Stimulated activated CD4-positive, alpha-beta T cell treated with anti-CD3 and anti-CD28 coated beads, Interleukin-2, amount 100 ng/mL, for 48 hours (primary cell): Measurements from ENCODE around the gene NT5C2.
A peak's percentile ranks its signal among the peaks of the same experiment; 100 is the strongest.
"Not testable (repeated sequence)": the region's sequence is repeated elsewhere in the genome, so short reads cannot be mapped to it uniquely, and the experiment has no call there.

Source experiments
- DNase-seq, 2 donors: peaks; one replicate each; pipeline ENCODE4 v3.0.0-alpha.2; 2020

The NT5C2 gene

DNA sequence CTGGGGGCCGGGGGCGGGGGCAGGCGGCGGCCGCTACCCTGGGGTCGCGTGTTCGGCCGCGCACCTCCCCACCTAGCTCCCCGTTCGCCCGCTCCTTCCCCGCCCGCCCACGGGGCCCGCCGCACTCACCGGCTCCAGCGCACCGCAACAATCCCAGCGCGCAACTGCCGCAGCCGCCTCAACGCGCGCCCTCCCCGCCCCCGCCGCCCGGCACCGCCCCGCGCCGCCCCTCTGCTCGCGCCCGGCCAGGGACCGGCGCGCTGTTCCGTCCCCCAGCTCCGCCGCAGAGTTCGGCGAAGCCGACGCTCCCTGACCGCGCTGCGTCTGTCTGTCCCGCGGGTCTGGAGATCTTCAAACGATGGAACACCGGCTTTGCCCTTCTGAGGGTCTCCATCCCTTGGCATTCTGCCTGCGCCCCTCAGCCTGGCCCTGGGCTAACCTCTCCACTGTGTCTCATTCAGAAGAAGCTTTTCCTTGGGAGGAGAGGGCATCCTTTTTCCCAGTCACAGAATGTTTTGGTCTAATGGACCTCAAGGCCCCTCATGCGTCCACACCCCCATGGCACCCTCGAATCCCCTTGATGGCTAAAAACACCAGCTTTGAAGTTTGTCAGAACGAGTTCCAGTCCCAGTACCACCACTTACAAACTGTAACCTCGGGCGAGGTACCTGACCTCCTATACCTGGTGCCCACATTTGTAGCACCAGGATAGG lies at the start of gene NT5C2:
NT5C2 (minus strand) TSS at position 166 of the 713 bp plus-strand sequence. CDS start 18,314 bp downstream, outside the sequence.
- DNase-seq: peak; percentile 71 to 82

GRCh38 chr10:103241262-103242011 lies 48.4 kb upstream of the NT5C2 start:
- DNase-seq: no peak

GRCh38 chr10:103238506-103239252 lies 45.6 kb upstream of the NT5C2 start:
- DNase-seq: no peak

- no peak for DNase-seq
Observed at GRCh38 chr10:103235775-103236174, 42.7 kb upstream of the NT5C2 start.

- no peak for DNase-seq
Observed at GRCh38 chr10:103232772-103233488, 39.9 kb upstream of the NT5C2 start.

DNA sequence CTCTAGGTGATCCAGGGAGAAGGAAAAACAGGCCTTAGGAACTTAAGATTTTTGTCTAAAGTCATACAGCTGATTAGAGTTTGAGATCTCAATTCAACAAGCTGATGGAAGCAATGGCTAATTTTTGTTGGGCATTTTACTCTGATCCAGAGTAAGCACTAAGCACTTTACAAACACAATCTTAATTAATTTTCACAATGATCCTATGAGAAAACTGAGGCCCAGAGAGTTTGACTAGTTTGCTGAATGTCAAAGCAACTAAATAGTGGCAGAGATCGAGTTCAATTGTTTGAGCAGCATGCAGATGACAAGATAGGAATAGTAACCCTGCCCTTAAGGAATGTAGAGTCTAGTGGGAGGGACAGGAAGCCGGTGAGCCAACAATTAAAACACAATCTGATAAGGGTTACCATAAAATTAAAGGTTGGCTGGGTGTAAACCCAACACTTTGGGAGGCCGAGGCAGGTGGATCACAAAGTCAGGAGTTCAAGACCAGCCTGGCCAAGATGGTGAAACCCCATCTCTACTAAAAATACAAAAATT lies 39.1 kb upstream of the NT5C2 start:
- no peak for DNase-seq

GRCh38 chr10:103231047-103231551 lies 38.0 kb upstream of the NT5C2 start:
- DNase-seq: no peak

DNA sequence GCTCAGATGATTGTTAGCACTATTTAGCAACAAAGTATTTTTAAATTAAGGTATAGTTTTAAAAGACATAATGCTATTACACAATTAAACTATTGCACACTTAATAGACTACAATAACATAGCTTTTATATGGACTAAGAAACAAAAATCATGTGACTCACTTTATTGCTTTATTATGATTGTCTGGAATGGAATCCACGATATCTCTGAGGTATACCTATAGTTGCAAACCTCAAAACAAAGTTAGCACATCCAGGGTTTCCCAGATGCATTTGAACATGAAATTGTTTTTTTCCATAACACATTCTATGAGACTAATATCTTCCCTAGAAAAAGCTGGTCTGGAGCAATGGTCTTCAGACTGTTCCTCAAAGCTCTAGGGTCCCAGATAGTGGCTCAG lies 34.3 kb upstream of the NT5C2 start:
- no peak for DNase-seq

GRCh38 chr10:103225939-103226338 lies 32.9 kb upstream of the NT5C2 start:
- no peak for DNase-seq

DNA sequence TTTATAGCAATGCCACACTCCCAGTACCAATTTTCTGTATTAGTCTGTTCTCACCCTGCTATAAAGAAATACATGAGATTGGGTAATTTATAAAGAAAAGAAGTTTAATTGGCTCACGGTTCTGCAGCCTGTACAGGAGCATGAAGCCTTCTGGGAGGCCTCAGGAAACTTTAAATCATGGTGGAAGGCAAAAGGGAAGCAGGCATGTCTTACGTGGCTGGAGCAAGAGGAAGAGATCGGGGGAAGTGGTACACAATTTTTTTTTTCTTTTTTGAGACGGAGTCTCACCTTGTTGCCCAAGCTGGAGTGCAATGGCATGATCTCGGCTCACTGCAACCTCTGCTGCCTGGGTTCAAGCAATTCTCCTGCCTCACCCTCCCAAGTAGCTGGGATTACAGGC lies 31.6 kb upstream of the NT5C2 start:
- not testable (repeated sequence) for DNase-seq

GRCh38 chr10:103224133-103224532 lies 31.1 kb upstream of the NT5C2 start:
- DNase-seq: no peak

DNA sequence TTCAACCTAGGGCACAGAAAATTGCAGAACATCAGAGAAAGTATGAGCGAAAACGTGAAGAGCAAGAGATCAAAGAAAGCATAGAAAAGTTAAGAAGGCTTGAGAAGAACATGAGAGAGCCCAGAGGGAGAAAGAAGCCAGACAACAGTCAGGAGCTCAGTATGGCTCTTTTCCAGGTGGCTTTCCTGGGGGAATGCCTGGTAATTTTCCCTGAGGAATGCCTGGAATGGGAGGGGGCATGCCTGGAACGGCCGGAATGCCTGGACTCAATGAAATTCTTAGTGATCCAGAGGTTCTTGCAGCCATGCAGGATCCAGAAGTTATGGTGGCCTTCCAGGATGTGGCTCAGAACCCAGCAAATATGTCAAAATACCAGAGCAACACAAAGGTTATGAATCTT lies 23.3 kb upstream of the NT5C2 start:
- not testable (repeated sequence) for DNase-seq

- no peak for DNase-seq
Observed at GRCh38 chr10:103215601-103216000, 22.5 kb upstream of the NT5C2 start.

DNA sequence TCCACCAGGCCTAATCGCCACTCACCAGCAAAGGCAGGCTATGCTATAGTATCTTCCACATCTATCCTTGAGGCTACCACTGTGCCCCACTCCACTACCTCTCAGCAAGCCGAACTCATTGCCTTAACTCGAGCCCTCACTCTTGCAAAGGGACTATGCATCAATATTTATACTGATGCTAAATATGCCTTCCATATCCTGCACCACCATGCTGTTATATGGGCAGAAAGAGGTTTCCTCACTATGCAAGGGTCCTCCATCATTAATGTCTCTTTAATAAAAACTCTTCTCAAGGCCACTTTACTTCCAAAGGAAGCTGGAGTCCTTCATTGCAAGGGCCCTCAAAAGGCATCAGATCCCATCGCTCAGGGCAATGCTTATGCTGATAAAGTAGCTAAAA lies 17.2 kb upstream of the NT5C2 start:
- not testable (repeated sequence) for DNase-seq

DNA sequence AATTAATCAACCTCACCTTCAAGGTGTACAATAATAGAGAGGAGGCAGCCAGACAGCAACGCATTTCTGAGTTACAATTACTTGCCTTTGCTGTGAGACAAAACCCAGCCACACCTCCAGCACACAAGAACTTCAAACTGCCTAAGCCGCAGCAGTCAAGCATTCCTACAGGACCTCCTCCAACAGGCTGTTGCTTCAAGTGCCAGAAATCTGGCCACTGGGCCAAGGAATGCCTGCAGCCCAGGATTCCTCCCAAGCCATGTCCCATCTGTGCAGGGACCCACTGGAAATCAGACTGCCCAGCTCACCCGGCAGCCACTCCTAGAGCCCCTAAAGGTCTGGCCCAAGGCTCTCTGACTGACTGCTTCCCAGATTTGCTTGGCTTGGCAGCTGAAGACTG lies 14.6 kb upstream of the NT5C2 start:
- DNase-seq: not testable (repeated sequence)

DNA sequence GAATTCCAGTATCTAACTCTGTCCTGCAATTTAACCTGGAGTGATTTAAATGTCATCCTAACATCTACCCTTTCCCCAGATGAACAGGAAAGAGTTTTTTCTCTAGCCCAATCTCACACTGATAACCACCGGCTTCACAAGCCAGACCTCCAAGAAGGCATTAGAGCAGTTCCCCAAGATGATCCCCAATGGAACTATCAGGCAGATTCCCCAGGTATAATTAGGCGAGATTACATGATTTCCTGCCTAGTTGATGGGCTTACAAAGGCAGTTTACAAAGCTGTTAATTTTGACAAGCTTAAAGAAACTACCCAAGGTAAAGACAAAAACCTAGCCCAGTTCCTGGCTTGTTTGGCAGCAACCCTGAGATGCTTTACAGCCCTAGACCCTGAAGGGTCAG lies 14.1 kb upstream of the NT5C2 start:
- DNase-seq: no peak

DNA sequence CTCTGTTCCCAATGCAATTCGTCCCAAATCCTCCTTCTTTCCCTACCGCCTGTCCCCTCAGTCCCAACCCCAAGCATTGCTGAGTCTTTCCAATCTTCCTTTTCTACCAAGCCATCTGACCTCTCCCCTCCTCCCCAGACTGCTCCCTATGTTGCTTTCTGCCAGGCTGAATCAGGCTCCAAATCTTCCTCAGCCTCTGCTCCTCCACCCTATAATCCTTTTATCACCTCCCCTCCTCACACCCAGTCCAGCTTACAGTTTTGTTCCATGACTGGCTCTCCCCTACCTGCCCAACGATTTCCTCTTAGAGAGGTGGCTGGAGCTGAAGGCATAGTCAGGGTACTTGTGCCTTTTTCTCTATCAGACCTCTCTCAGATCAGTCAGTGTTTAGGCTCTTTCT lies 13.6 kb upstream of the NT5C2 start:
- not testable (repeated sequence) for DNase-seq

DNA sequence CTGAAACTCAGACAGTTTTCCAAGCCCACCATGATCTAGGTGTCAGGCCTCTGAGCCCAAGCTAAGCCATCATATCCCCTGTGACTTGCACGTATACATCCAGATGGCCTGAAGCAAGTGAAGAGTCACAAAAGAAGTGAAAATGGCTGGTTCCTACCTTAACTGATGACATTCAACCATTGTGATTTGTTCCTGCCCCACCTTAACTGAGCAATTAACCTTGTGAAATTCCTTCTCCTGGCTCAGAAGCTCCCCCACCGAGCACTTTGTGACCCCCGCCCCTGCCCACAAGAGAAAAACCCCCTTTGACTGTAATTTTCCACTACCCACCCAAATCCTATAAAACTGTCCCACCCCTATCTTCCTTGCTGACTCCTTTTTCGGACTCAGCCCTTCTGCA lies 12.3 kb upstream of the NT5C2 start:
- not testable (repeated sequence) for DNase-seq

GRCh38 chr10:103204353-103205255 lies 11.5 kb upstream of the NT5C2 start:
- DNase-seq: no peak

DNA sequence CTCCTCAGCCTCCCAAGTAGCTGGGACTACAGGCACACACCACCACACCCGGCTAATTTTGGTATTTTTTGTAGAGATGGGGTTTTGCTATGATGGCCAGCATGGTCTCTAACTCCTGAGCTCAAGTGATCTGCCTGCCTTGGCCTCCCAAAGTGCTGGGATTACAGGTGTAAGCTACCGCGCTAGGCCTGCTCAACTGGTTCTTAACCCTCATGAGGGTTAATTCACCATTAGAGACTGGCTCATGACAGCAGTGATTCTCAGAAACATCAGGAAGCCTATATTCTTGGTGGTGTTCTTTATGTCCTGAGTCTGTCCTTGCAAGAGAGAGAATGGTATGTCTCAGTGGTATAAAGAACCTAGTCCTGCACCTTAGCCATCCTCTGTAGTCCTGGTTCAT lies 10.4 kb upstream of the NT5C2 start:
- no peak for DNase-seq

GRCh38 chr10:103202319-103202718 lies 9.2 kb upstream of the NT5C2 start:
- DNase-seq: no peak
